Lower leg skin (tissue), 4 donors: ENCODE measurements around the gene HSD17B11. TPM values are rescaled to one million over a fixed set of nuclear protein-coding genes. Genes with fewer than 3 reads are reported as not detected.
"Not testable (repeated sequence)": the region's sequence is repeated elsewhere in the genome, so short reads cannot be mapped to it uniquely, and the experiment has no call there.

Experiments used
- DNase-seq, 2 donors: peaks; one replicate each; pipeline ENCODE4 v3.0.0-alpha.2; 2019; ENCODE audit warnings: low spot score in 2 of 2
- H3K4me3 ChIP-seq: fragments of 200-600 bp; sonication (generic); 2 replicates; pipeline ENCODE4 v1.5.1; 2017; ENCODE audit warnings: mild to moderate bottlenecking, low read depth; ENCODE audit not compliant: poor library complexity, severe bottlenecking
- CTCF ChIP-seq, 3 donors: fragments of 450-650 bp; IDR thresholded peaks; one replicate each; pipeline ENCODE4 v1.5.1; 2016; ENCODE audit warnings: antibody characterized with exemption in 3 of 3, mild to moderate bottlenecking in 3 of 3, moderate library complexity in 2 of 3
- POLR2A ChIP-seq, 2 donors: fragments of 450-650 bp; IDR thresholded peaks; one replicate each; pipeline ENCODE4 v1.6.1; 2016 to 2017; ENCODE audit warnings: antibody characterized with exemption in 2 of 2, mild to moderate bottlenecking in 1 of 2, moderate library complexity in 1 of 2
- WGBS, 2 donors: methylation state at CpG; one replicate each; pipeline ENCODE4 v1.1.5; 2018; 5-methylcytosine and 5-hydroxymethylcytosine counted together
- intact Hi-C: fragments of 100-400 bp; cut with DNase I; formaldehyde crosslinking; loops from one replicate; pipeline ENCODE4 v1.15.0; 2023; ENCODE audit warnings: low total_unique reads
- total RNA-seq, 4 donors: library from RNA; depleted of rRNA; stranded (reverse); fragments of >200 nt; gene quantifications; one replicate each; pipeline ENCODE4 v1.1.0, GENCODE V29; 2016

The HSD17B11 gene
- total RNA-seq, 4 donors from 2014 or later = 15.3 to 33.6 (median 23.2) TPM

GRCh38 chr4:87316961-87317360 is 74.0 kb downstream of the HSD17B11 start:
- intact Hi-C loops = no loop called here
- no peak for DNase-seq
- 83 to 89% methylated on average over 3 of the region's 3 CpGs for WGBS, 2 donors
- TF ChIP-seq CTCF (IDR thresholded peaks at IDR 0.05) (no peak), POLR2A (IDR thresholded peaks at IDR 0.05) (no peak)
- H3K4me3 ChIP-seq = no peak overlapping the region

GRCh38 chr4:87315000-87315399 is 76.0 kb downstream of the HSD17B11 start:
- DNase-seq, H3K4me3 ChIP-seq, intact Hi-C loops: not testable (repeated sequence)
- 46 to 55% methylated on average over 4 of the region's 4 CpGs for WGBS, 2 donors

GRCh38 chr4:87313756-87314155 is 77.2 kb downstream of the HSD17B11 start:
- TF ChIP-seq POLR2A (IDR thresholded peaks at IDR 0.05) (no peak), CTCF (IDR thresholded peaks at IDR 0.05) (no peak)
- H3K4me3 ChIP-seq = no peak overlapping the region
- intact Hi-C loops = no loop called here
- no peak for DNase-seq
- 81 to 82% methylated on average over 3 of the region's 3 CpGs for WGBS, 2 donors

- no peak overlapping the region for H3K4me3 ChIP-seq
- DNase-seq = no peak
- TF ChIP-seq POLR2A (IDR thresholded peaks at IDR 0.05) (no peak), CTCF (IDR thresholded peaks at IDR 0.05) (no peak)
- WGBS, 2 donors = 91 to 94% methylated on average over 3 of the region's 3 CpGs
- intact Hi-C loops = no loop called here
Measured at GRCh38 chr4:87311684-87312083, 79.3 kb downstream of the HSD17B11 start.

GRCh38 chr4:87310691-87311335 is 80.2 kb downstream of the HSD17B11 start:
- intact Hi-C loops = no loop called here
- TF ChIP-seq POLR2A (IDR thresholded peaks at IDR 0.05) = no peak
- DNase-seq = no peak
- 79 to 90% methylated on average over 4 of the region's 4 CpGs for WGBS, 2 donors
- no peak overlapping the region for H3K4me3 ChIP-seq

- no peak for DNase-seq
- intact Hi-C loops = no loop called here
- 78 to 79% methylated on average over 2 of the region's 2 CpGs for WGBS, 2 donors
- H3K4me3 ChIP-seq = no peak overlapping the region
- TF ChIP-seq POLR2A (IDR thresholded peaks at IDR 0.05) (no peak), CTCF (IDR thresholded peaks at IDR 0.05) (no peak)
Measured at GRCh38 chr4:87309625-87310024, 81.4 kb downstream of the HSD17B11 start.

GRCh38 chr4:87306056-87306455 is 84.9 kb downstream of the HSD17B11 start:
- 76 to 89% methylated on average over 1 of the region's 1 CpG for WGBS, 2 donors
- no peak overlapping the region for H3K4me3 ChIP-seq
- DNase-seq = no peak
- intact Hi-C loops = no loop called here
- no peak for TF ChIP-seq CTCF (IDR thresholded peaks at IDR 0.05)
- no peak for TF ChIP-seq POLR2A (IDR thresholded peaks at IDR 0.05)
